HepG2 (cell line): ENCODE data around the gene HABP4. TPM values are rescaled to one million over a fixed set of nuclear protein-coding genes. Genes with fewer than 3 reads are reported as not detected.

Experiments
- ATAD3A ChIP-seq: sonication (generic); formaldehyde crosslinking; IDR thresholded peaks from 2 replicates; pipeline ENCODE4 v1.4.0; 2020; ENCODE audit warnings: missing genetic modification reagents
- DR1 ChIP-seq: sonication (generic); formaldehyde crosslinking; IDR thresholded peaks from 2 replicates; pipeline ENCODE4 v1.8.0; 2021; ENCODE audit warnings: mild to moderate bottlenecking, missing genetic modification reagents, inconsistent platforms
- ETV6 ChIP-seq: sonication (generic); formaldehyde crosslinking; conservative IDR thresholded peaks from 2 replicates; pipeline ENCODE4 v1.4.0; 2020; ENCODE audit warnings: missing genetic modification reagents
- GZF1 ChIP-seq: sonication (generic); formaldehyde crosslinking; IDR thresholded peaks from 2 replicates; pipeline ENCODE4 v1.5.1; 2020; ENCODE audit warnings: mild to moderate bottlenecking, missing genetic modification reagents
- HDAC6 ChIP-seq: fragments of 200-600 bp; sonication (generic); IDR thresholded peaks from 2 replicates; pipeline ENCODE4 v1.7.0; 2017; ENCODE audit warnings: mild to moderate bottlenecking, antibody characterized with exemption, low read length, low read depth
- LCORL ChIP-seq, 2 experiments: fragments of 450-650 bp in 1 of 2; sonication (generic) in 1 of 2; formaldehyde crosslinking in 1 of 2; IDR thresholded peaks; 2 replicates each; pipeline versions ENCODE4 v1.5.0 to v1.6.1; 2017 to 2020; ENCODE audit warnings: antibody characterized with exemption in 1 of 2, missing genetic modification reagents in 1 of 2
- MEIS1 ChIP-seq: sonication (generic); formaldehyde crosslinking; IDR thresholded peaks from 2 replicates; pipeline ENCODE4 v1.9.0; 2021; ENCODE audit warnings: mild to moderate bottlenecking, missing genetic modification reagents, moderate library complexity, borderline replicate concordance
- NFRKB ChIP-seq: fragments of 450-650 bp; IDR thresholded peaks from 2 replicates; pipeline ENCODE4 v1.6.1; 2017
- NKX3-1 ChIP-seq: sonication (generic); formaldehyde crosslinking; IDR thresholded peaks from 2 replicates; pipeline ENCODE4 v1.5.0; 2020; ENCODE audit warnings: missing genetic modification reagents
- PCBP1 ChIP-seq: fragments of 200-400 bp; formaldehyde crosslinking; IDR thresholded peaks from 2 replicates; pipeline ENCODE4 v1.6.1; 2017; ENCODE audit warnings: mild to moderate bottlenecking, low read depth, low read length, borderline replicate concordance
- SIN3A ChIP-seq: IDR thresholded peaks from 2 replicates; pipeline ENCODE4 v1.6.1; 2011; ENCODE audit warnings: low read depth, mild to moderate bottlenecking, control low read depth, low read length, borderline replicate concordance
- SIX4 ChIP-seq: sonication (generic); formaldehyde crosslinking; IDR thresholded peaks from 2 replicates; pipeline ENCODE4 v1.4.0; 2020; ENCODE audit warnings: missing genetic modification reagents
- SKI ChIP-seq: fragments of 450-650 bp; IDR thresholded peaks from one replicate; pipeline ENCODE4 v1.6.1; 2018; ENCODE audit warnings: mild to moderate bottlenecking; ENCODE audit not compliant: partially characterized antibody
- TARDBP ChIP-seq: sonication (generic); formaldehyde crosslinking; IDR thresholded peaks from 2 replicates; pipeline ENCODE4 v1.8.0; 2022; ENCODE audit warnings: mild to moderate bottlenecking, missing genetic modification reagents
- ZC3H4 ChIP-seq: sonication (generic); formaldehyde crosslinking; IDR thresholded peaks from 2 replicates; pipeline ENCODE4 v1.4.0; 2020; ENCODE audit warnings: missing genetic modification reagents, borderline replicate concordance
- ZFYVE20 ChIP-seq: sonication (generic); formaldehyde crosslinking; IDR thresholded peaks from 2 replicates; pipeline ENCODE4 v1.8.0; 2023; ENCODE audit warnings: low read depth, mild to moderate bottlenecking, moderate library complexity, missing genetic modification reagents, borderline replicate concordance
- ZNF136 ChIP-seq: sonication (generic); formaldehyde crosslinking; IDR thresholded peaks from 2 replicates; pipeline ENCODE4 v1.8.1; 2022; ENCODE audit warnings: low read depth, mild to moderate bottlenecking, moderate library complexity, missing genetic modification reagents
- ZNF337 ChIP-seq: sonication (generic); formaldehyde crosslinking; IDR thresholded peaks from 2 replicates; pipeline ENCODE4 v1.5.1; 2020; ENCODE audit warnings: missing genetic modification reagents, low read depth, mild to moderate bottlenecking, borderline replicate concordance
- ZNF430 ChIP-seq: sonication (generic); formaldehyde crosslinking; IDR thresholded peaks from 2 replicates; pipeline ENCODE4 v1.9.0; 2021; ENCODE audit warnings: mild to moderate bottlenecking, missing genetic modification reagents
- ZNF513 ChIP-seq: sonication (generic); formaldehyde crosslinking; conservative IDR thresholded peaks from 2 replicates; pipeline ENCODE4 v1.5.0; 2020; ENCODE audit warnings: missing genetic modification reagents
- ZNF576 ChIP-seq: sonication (generic); formaldehyde crosslinking; IDR thresholded peaks from 2 replicates; pipeline ENCODE4 v1.4.0; 2020; ENCODE audit warnings: mild to moderate bottlenecking, missing genetic modification reagents
- ZNF724P ChIP-seq: sonication (generic); formaldehyde crosslinking; IDR thresholded peaks from 2 replicates; pipeline ENCODE4 v1.8.0; 2022; ENCODE audit warnings: missing genetic modification reagents, borderline replicate concordance
- polyA plus RNA-seq, 8 experiments: library from polyadenylated mRNA; depleted of rRNA in 3 of 8; stranded (reverse) in 7 of 8; unstranded in 1 of 8; fragments of >200 nt; fragmentation: Illumina TruSeq in 4 of 8; extraction: Trizol in 4 of 8; gene quantifications; 2 replicates each; pipeline versions ENCODE4 v1.2.1 to v1.2.3, GENCODE V29; 2011 to 2016; ENCODE audit warnings: low read depth in 4 of 8, missing spikeins in 1 of 8, mixed read lengths in 1 of 8; ENCODE audit not compliant: insufficient read depth in 1 of 8
- total RNA-seq, 5 experiments: library from RNA; depleted of rRNA; stranded (reverse); fragments of >200 nt; fragmentation: Illumina TruSeq; extraction: Trizol; gene quantifications; 2 replicates each; pipeline ENCODE4 v1.2.3, GENCODE V29; 2016; ENCODE audit warnings: low read depth in 1 of 5
- TF ChIP-seq, protein P1 (sequence below): sonication (generic); formaldehyde crosslinking; IDR thresholded peaks from 2 replicates; pipeline ENCODE4 v1.5.1; 2020; ENCODE audit warnings: mild to moderate bottlenecking, missing genetic modification reagents, borderline replicate concordance

Gene HABP4
- total and polyA plus RNA-seq, 2 of the 13 experiments (the other 11 are each of a cell fraction or from before 2014, with no cell fraction given): 14.3 to 26.6 TPM

- TF ChIP-seq, protein P1, sequence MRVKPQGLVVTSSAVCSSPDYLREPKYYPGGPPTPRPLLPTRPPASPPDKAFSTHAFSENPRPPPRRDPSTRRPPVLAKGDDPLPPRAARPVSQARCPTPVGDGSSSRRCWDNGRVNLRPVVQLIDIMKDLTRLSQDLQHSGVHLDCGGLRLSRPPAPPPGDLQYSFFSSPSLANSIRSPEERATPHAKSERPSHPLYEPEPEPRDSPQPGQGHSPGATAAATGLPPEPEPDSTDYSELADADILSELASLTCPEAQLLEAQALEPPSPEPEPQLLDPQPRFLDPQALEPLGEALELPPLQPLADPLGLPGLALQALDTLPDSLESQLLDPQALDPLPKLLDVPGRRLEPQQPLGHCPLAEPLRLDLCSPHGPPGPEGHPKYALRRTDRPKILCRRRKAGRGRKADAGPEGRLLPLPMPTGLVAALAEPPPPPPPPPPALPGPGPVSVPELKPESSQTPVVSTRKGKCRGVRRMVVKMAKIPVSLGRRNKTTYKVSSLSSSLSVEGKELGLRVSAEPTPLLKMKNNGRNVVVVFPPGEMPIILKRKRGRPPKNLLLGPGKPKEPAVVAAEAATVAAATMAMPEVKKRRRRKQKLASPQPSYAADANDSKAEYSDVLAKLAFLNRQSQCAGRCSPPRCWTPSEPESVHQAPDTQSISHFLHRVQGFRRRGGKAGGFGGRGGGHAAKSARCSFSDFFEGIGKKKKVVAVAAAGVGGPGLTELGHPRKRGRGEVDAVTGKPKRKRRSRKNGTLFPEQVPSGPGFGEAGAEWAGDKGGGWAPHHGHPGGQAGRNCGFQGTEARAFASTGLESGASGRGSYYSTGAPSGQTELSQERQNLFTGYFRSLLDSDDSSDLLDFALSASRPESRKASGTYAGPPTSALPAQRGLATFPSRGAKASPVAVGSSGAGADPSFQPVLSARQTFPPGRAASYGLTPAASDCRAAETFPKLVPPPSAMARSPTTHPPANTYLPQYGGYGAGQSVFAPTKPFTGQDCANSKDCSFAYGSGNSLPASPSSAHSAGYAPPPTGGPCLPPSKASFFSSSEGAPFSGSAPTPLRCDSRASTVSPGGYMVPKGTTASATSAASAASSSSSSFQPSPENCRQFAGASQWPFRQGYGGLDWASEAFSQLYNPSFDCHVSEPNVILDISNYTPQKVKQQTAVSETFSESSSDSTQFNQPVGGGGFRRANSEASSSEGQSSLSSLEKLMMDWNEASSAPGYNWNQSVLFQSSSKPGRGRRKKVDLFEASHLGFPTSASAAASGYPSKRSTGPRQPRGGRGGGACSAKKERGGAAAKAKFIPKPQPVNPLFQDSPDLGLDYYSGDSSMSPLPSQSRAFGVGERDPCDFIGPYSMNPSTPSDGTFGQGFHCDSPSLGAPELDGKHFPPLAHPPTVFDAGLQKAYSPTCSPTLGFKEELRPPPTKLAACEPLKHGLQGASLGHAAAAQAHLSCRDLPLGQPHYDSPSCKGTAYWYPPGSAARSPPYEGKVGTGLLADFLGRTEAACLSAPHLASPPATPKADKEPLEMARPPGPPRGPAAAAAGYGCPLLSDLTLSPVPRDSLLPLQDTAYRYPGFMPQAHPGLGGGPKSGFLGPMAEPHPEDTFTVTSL (CRISPR knock-in tag): no peak
- no peak for TF ChIP-seq HDAC6
- TF ChIP-seq ZC3H4 (CRISPR knock-in tag): peak; percentile 26; the same call in 1 of the 2 replicates
- no peak for TF ChIP-seq ZFYVE20 (CRISPR knock-in tag)
- TF ChIP-seq ZNF724P: peak; percentile 65; the same call in 1 of the 2 replicates
- peak; percentile 50 for TF ChIP-seq ETV6 (CRISPR knock-in tag)
- no peak for TF ChIP-seq ZNF337 (CRISPR knock-in tag)
- no peak for TF ChIP-seq MEIS1 (CRISPR knock-in tag)
- no peak for TF ChIP-seq DR1 (CRISPR knock-in tag)
- no peak for TF ChIP-seq NFRKB
- TF ChIP-seq ZNF576 (CRISPR knock-in tag): no peak
- TF ChIP-seq LCORL (IDR thresholded peaks at IDR 0.05): no peak
- peak; percentile 48; the same call in 1 of the 2 replicates for TF ChIP-seq LCORL (CRISPR knock-in tag; IDR thresholded peaks at IDR 0.05)
- no peak for TF ChIP-seq ZNF430 (CRISPR knock-in tag)
- no peak for TF ChIP-seq ZNF136 (CRISPR knock-in tag)
- peak; percentile 31; the same call in 1 of the 2 replicates for TF ChIP-seq SIN3A
- TF ChIP-seq NKX3-1 (CRISPR knock-in tag): no peak
- peak; percentile 67; the same call in 1 of the 2 replicates for TF ChIP-seq PCBP1
- TF ChIP-seq ATAD3A: no peak
- TF ChIP-seq SKI: no peak
- TF ChIP-seq SIX4 (CRISPR knock-in tag): 0 out of 2 replicates have a peak, but pooled peaks have one; percentile 23
- no peak for TF ChIP-seq GZF1 (CRISPR knock-in tag)
- peak; percentile 68; the same call in 1 of the 2 replicates for TF ChIP-seq TARDBP (CRISPR knock-in tag)
- no peak for TF ChIP-seq ZNF513 (CRISPR knock-in tag)
Measured at GRCh38 chr9:96418920-96419690, 30.9 kb upstream of the HABP4 start (continued).
